WTC11 (cell line): ENCODE measurements around the gene TMEM121B. TPM values are rescaled to one million over a fixed set of nuclear protein-coding genes. Genes with fewer than 3 reads are reported as not detected.
A peak's percentile ranks its signal among the peaks of the same experiment; 100 is the strongest.

Source experiments
- ELF4 ChIP-seq: sonication (generic); formaldehyde crosslinking; IDR thresholded peaks from 2 replicates; pipeline ENCODE4 v1.8.1; 2022; ENCODE audit warnings: low read depth, mild to moderate bottlenecking, moderate library complexity, missing genetic modification reagents
- FOXJ3 ChIP-seq: sonication (generic); formaldehyde crosslinking; IDR thresholded peaks from 2 replicates; pipeline ENCODE4 v1.9.0; 2021; ENCODE audit warnings: missing genetic modification reagents, mild to moderate bottlenecking, borderline replicate concordance
- GTF2I ChIP-seq: fragments of 250-450 bp; sonication (Bioruptor Pico); conservative IDR thresholded peaks from 2 replicates; pipeline ENCODE4 v1.4.0; 2021; ENCODE audit warnings: mild to moderate bottlenecking
- HMGA2 ChIP-seq: fragments of 250-450 bp; sonication (Bioruptor Pico); IDR thresholded peaks from 2 replicates; pipeline ENCODE4 v1.4.0; 2021; ENCODE audit warnings: mild to moderate bottlenecking, moderate library complexity
- IRF2 ChIP-seq: sonication (generic); formaldehyde crosslinking; IDR thresholded peaks from 2 replicates; pipeline ENCODE4 v1.8.0; 2022; ENCODE audit warnings: low read depth, missing genetic modification reagents, borderline replicate concordance
- JAZF1 ChIP-seq: fragments of 250-450 bp; sonication (Bioruptor Pico); IDR thresholded peaks from 2 replicates; pipeline ENCODE4 v1.9.0; 2021; ENCODE audit warnings: moderate library complexity, mild to moderate bottlenecking, inconsistent platforms
- NFATC4 ChIP-seq: fragments of 250-450 bp; sonication (Bioruptor Pico); IDR thresholded peaks from 2 replicates; pipeline ENCODE4 v1.9.0; 2021; ENCODE audit warnings: mild to moderate bottlenecking
- RELA ChIP-seq: sonication (generic); formaldehyde crosslinking; IDR thresholded peaks from 2 replicates; pipeline ENCODE4 v1.8.1; 2022; ENCODE audit warnings: missing genetic modification reagents, mild to moderate bottlenecking, borderline replicate concordance
- SP1 ChIP-seq: sonication (generic); formaldehyde crosslinking; conservative IDR thresholded peaks from 2 replicates; pipeline ENCODE4 v1.8.1; 2022; ENCODE audit warnings: missing genetic modification reagents
- TEAD4 ChIP-seq: sonication (generic); formaldehyde crosslinking; IDR thresholded peaks from 2 replicates; pipeline ENCODE4 v1.8.0; 2022; ENCODE audit warnings: mild to moderate bottlenecking, missing genetic modification reagents
- ZNF138 ChIP-seq: sonication (generic); formaldehyde crosslinking; conservative IDR thresholded peaks from 2 replicates; pipeline ENCODE4 v1.8.1; 2022; ENCODE audit warnings: mild to moderate bottlenecking, moderate library complexity, missing genetic modification reagents
- ZNF317 ChIP-seq: sonication (generic); formaldehyde crosslinking; IDR thresholded peaks from 2 replicates; pipeline ENCODE4 v1.8.1; 2023; ENCODE audit warnings: low read depth, mild to moderate bottlenecking, moderate library complexity, missing genetic modification reagents, borderline replicate concordance
- ZNF671 ChIP-seq: fragments of 250-450 bp; sonication (Bioruptor Pico); IDR thresholded peaks from 2 replicates; pipeline ENCODE4 v1.8.0; 2021; ENCODE audit warnings: mild to moderate bottlenecking
- total RNA-seq: library from RNA; stranded (reverse); gene quantifications from 3 replicates; pipeline ENCODE4 v1.2.3, GENCODE V29; 2021
- TF ChIP-seq, protein P1 (sequence below): sonication (generic); formaldehyde crosslinking; IDR thresholded peaks from 2 replicates; pipeline ENCODE4 v1.8.0; 2023; ENCODE audit warnings: mild to moderate bottlenecking, missing genetic modification reagents
- TF ChIP-seq, protein P2 (sequence below): fragments of 250-450 bp; sonication (Bioruptor Pico); conservative IDR thresholded peaks from 2 replicates; pipeline ENCODE4 v1.9.0; 2021; ENCODE audit warnings: mild to moderate bottlenecking
- TF ChIP-seq, protein P3 (sequence below): sonication (generic); formaldehyde crosslinking; IDR thresholded peaks from 2 replicates; pipeline ENCODE4 v1.8.1; 2023; ENCODE audit warnings: mild to moderate bottlenecking, missing genetic modification reagents, borderline replicate concordance
- TF ChIP-seq, protein P4 (sequence below): fragments of 250-450 bp; sonication (Bioruptor Pico); IDR thresholded peaks from 2 replicates; pipeline ENCODE4 v1.9.0; 2021; ENCODE audit warnings: mild to moderate bottlenecking
- TF ChIP-seq, protein P5 (sequence below): sonication (generic); formaldehyde crosslinking; IDR thresholded peaks from 2 replicates; pipeline ENCODE4 v1.8.1; 2022; ENCODE audit warnings: mild to moderate bottlenecking, moderate library complexity, missing genetic modification reagents
- TF ChIP-seq, protein P6 (sequence below): sonication (generic); formaldehyde crosslinking; IDR thresholded peaks from 2 replicates; pipeline ENCODE4 v1.8.1; 2022; ENCODE audit warnings: mild to moderate bottlenecking, missing genetic modification reagents, moderate library complexity, borderline replicate concordance
- TF ChIP-seq, protein P7 (sequence below): sonication (generic); formaldehyde crosslinking; IDR thresholded peaks from 2 replicates; pipeline ENCODE4 v1.8.1; 2022; ENCODE audit warnings: missing genetic modification reagents, borderline replicate concordance
- TF ChIP-seq, protein P8 (sequence below): sonication (generic); formaldehyde crosslinking; IDR thresholded peaks from 2 replicates; pipeline ENCODE4 v1.8.1; 2023; ENCODE audit warnings: mild to moderate bottlenecking, moderate library complexity, missing genetic modification reagents
- TF ChIP-seq, protein P9 (sequence below): fragments of 250-450 bp; sonication (Bioruptor Pico); IDR thresholded peaks from 2 replicates; pipeline ENCODE4 v1.8.0; 2021; ENCODE audit warnings: mild to moderate bottlenecking

Gene TMEM121B
- total RNA-seq, 1 experiment from 2014 or later: 7.5 TPM

DNA sequence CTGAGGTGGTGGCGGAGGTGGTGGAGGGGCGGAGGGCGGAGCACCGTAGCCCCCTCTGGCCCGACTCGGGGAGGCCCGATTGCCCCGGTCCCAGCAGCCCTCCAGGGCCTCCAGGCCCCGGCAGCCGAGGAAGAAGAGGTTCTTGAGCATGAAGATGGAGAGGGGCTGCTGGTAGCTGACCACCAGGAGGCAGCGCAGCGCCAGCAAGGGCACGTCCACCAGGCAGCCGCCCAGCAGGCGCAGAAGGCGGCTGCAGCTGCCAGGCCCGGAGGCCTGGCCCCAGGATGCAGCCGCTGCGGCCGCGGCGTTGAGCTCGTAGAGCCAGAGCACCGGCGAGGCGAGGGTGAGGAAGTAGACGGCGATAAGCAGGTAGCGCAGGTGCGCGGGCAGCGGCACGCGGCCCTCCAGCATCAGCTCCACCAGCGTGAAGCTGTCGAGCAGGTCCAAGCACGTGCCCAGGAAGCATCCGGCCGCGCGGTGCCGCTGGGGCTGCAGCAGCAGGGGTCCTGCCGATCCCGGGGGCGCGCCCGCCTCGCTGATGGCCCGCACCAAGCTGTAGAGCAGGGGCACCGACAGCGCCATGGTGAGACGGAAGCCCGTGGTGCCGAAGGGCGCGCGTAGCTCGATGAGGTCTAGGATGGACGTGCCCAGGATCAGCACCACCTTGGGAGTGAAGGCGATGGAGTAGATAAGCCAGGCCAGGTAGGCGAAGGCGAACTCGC, 1.5 kb downstream of the TMEM121B start (continued):
- TF ChIP-seq, protein P1, sequence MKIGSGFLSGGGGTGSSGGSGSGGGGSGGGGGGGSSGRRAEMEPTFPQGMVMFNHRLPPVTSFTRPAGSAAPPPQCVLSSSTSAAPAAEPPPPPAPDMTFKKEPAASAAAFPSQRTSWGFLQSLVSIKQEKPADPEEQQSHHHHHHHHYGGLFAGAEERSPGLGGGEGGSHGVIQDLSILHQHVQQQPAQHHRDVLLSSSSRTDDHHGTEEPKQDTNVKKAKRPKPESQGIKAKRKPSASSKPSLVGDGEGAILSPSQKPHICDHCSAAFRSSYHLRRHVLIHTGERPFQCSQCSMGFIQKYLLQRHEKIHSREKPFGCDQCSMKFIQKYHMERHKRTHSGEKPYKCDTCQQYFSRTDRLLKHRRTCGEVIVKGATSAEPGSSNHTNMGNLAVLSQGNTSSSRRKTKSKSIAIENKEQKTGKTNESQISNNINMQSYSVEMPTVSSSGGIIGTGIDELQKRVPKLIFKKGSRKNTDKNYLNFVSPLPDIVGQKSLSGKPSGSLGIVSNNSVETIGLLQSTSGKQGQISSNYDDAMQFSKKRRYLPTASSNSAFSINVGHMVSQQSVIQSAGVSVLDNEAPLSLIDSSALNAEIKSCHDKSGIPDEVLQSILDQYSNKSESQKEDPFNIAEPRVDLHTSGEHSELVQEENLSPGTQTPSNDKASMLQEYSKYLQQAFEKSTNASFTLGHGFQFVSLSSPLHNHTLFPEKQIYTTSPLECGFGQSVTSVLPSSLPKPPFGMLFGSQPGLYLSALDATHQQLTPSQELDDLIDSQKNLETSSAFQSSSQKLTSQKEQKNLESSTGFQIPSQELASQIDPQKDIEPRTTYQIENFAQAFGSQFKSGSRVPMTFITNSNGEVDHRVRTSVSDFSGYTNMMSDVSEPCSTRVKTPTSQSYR (CRISPR knock-in tag): no peak
- peak; percentile 86 for TF ChIP-seq ZNF138 (CRISPR knock-in tag)
- TF ChIP-seq HMGA2 (CRISPR knock-in tag): no peak
- TF ChIP-seq RELA (CRISPR knock-in tag): peak; percentile 84; the same call in 1 of the 2 replicates
- no peak for TF ChIP-seq ELF4
- TF ChIP-seq ZNF671 (CRISPR knock-in tag): no peak
- TF ChIP-seq SP1 (CRISPR knock-in tag): no peak
- no peak for TF ChIP-seq JAZF1 (CRISPR knock-in tag)
- TF ChIP-seq, protein P2, sequence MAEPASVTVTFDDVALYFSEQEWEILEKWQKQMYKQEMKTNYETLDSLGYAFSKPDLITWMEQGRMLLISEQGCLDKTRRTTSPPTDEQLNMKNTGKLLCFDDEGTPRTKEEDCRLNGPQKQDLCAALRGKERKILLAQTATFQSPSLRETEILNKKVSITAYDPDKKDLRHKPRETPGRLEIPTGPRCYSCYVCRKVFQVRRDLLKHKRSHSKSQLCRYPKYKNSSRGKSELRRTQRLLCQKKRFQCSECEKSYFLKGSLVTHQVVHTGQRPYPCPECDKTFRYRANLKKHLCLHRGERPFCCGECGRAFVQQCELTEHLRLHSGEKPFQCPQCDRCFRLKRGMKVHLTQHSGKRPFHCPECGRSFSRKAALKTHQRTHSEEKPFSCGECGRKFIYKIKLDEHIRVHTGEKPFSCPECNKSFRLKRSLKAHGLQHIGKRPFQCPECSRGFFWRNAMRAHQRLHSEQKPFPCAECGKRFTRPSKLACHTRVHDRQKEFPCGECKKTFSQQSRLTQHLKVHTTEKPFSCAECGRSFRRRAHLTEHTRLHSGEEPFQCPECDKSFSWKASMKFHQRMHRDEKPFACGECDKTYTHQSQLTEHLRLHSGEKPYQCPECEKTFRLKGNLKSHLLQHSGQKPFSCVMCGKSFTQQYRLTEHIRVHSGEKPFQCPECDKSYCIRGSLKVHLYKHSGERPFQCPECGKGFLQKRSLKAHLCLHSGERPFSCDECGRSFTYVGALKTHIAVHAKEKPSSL (CRISPR knock-in tag): no peak
- no peak for TF ChIP-seq GTF2I
- TF ChIP-seq IRF2 (CRISPR knock-in tag): no peak; the same call in 1 of the 2 replicates
- no peak for TF ChIP-seq ZNF317 (CRISPR knock-in tag)
- TF ChIP-seq, protein P3, sequence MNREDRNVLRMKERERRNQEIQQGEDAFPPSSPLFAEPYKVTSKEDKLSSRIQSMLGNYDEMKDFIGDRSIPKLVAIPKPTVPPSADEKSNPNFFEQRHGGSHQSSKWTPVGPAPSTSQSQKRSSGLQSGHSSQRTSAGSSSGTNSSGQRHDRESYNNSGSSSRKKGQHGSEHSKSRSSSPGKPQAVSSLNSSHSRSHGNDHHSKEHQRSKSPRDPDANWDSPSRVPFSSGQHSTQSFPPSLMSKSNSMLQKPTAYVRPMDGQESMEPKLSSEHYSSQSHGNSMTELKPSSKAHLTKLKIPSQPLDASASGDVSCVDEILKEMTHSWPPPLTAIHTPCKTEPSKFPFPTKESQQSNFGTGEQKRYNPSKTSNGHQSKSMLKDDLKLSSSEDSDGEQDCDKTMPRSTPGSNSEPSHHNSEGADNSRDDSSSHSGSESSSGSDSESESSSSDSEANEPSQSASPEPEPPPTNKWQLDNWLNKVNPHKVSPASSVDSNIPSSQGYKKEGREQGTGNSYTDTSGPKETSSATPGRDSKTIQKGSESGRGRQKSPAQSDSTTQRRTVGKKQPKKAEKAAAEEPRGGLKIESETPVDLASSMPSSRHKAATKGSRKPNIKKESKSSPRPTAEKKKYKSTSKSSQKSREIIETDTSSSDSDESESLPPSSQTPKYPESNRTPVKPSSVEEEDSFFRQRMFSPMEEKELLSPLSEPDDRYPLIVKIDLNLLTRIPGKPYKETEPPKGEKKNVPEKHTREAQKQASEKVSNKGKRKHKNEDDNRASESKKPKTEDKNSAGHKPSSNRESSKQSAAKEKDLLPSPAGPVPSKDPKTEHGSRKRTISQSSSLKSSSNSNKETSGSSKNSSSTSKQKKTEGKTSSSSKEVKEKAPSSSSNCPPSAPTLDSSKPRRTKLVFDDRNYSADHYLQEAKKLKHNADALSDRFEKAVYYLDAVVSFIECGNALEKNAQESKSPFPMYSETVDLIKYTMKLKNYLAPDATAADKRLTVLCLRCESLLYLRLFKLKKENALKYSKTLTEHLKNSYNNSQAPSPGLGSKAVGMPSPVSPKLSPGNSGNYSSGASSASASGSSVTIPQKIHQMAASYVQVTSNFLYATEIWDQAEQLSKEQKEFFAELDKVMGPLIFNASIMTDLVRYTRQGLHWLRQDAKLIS (CRISPR knock-in tag): no peak
- TF ChIP-seq, protein P4, sequence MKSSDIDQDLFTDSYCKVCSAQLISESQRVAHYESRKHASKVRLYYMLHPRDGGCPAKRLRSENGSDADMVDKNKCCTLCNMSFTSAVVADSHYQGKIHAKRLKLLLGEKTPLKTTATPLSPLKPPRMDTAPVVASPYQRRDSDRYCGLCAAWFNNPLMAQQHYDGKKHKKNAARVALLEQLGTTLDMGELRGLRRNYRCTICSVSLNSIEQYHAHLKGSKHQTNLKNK (CRISPR knock-in tag): no peak
- TF ChIP-seq FOXJ3 (CRISPR knock-in tag): no peak
- TF ChIP-seq NFATC4 (CRISPR knock-in tag): no peak
- TF ChIP-seq, protein P5, sequence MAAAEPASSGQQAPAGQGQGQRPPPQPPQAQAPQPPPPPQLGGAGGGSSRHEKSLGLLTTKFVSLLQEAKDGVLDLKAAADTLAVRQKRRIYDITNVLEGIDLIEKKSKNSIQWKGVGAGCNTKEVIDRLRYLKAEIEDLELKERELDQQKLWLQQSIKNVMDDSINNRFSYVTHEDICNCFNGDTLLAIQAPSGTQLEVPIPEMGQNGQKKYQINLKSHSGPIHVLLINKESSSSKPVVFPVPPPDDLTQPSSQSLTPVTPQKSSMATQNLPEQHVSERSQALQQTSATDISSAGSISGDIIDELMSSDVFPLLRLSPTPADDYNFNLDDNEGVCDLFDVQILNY: no peak
- peak; percentile 57; the same call in 1 of the 2 replicates for TF ChIP-seq TEAD4 (CRISPR knock-in tag)
- TF ChIP-seq, protein P6, sequence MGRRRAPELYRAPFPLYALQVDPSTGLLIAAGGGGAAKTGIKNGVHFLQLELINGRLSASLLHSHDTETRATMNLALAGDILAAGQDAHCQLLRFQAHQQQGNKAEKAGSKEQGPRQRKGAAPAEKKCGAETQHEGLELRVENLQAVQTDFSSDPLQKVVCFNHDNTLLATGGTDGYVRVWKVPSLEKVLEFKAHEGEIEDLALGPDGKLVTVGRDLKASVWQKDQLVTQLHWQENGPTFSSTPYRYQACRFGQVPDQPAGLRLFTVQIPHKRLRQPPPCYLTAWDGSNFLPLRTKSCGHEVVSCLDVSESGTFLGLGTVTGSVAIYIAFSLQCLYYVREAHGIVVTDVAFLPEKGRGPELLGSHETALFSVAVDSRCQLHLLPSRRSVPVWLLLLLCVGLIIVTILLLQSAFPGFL: no peak
- TF ChIP-seq, protein P7, sequence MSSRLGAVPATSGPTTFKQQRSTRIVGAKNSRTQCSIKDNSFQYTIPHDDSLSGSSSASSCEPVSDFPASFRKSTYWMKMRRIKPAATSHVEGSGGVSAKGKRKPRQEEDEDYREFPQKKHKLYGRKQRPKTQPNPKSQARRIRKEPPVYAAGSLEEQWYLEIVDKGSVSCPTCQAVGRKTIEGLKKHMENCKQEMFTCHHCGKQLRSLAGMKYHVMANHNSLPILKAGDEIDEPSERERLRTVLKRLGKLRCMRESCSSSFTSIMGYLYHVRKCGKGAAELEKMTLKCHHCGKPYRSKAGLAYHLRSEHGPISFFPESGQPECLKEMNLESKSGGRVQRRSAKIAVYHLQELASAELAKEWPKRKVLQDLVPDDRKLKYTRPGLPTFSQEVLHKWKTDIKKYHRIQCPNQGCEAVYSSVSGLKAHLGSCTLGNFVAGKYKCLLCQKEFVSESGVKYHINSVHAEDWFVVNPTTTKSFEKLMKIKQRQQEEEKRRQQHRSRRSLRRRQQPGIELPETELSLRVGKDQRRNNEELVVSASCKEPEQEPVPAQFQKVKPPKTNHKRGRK (CRISPR knock-in tag): no peak
- TF ChIP-seq, protein P8, sequence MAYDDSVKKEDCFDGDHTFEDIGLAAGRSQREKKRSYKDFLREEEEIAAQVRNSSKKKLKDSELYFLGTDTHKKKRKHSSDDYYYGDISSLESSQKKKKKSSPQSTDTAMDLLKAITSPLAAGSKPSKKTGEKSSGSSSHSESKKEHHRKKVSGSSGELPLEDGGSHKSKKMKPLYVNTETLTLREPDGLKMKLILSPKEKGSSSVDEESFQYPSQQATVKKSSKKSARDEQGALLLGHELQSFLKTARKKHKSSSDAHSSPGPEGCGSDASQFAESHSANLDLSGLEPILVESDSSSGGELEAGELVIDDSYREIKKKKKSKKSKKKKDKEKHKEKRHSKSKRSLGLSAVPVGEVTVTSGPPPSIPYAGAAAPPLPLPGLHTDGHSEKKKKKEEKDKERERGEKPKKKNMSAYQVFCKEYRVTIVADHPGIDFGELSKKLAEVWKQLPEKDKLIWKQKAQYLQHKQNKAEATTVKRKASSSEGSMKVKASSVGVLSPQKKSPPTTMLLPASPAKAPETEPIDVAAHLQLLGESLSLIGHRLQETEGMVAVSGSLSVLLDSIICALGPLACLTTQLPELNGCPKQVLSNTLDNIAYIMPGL (CRISPR knock-in tag): 0 out of 2 replicates have a peak, but pooled peaks have one; percentile 31
- TF ChIP-seq, protein P9, sequence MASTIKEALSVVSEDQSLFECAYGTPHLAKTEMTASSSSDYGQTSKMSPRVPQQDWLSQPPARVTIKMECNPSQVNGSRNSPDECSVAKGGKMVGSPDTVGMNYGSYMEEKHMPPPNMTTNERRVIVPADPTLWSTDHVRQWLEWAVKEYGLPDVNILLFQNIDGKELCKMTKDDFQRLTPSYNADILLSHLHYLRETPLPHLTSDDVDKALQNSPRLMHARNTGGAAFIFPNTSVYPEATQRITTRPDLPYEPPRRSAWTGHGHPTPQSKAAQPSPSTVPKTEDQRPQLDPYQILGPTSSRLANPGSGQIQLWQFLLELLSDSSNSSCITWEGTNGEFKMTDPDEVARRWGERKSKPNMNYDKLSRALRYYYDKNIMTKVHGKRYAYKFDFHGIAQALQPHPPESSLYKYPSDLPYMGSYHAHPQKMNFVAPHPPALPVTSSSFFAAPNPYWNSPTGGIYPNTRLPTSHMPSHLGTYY (CRISPR knock-in tag): no peak
